HG02588 (cell line): ENCODE results near the gene DPH5.
"Not testable (repeated sequence)": the region's sequence is repeated elsewhere in the genome, so short reads cannot be mapped to it uniquely, and the experiment has no call there.

Source experiments
- ATAC-seq: cut with Tn5 transposase; IDR thresholded peaks from one replicate; pipeline ENCODE4 v1.9.1; 2021; ENCODE audit warnings: mild to moderate bottlenecking, moderate library complexity; ENCODE audit not compliant: unreplicated experiment

DPH5 gene

DNA sequence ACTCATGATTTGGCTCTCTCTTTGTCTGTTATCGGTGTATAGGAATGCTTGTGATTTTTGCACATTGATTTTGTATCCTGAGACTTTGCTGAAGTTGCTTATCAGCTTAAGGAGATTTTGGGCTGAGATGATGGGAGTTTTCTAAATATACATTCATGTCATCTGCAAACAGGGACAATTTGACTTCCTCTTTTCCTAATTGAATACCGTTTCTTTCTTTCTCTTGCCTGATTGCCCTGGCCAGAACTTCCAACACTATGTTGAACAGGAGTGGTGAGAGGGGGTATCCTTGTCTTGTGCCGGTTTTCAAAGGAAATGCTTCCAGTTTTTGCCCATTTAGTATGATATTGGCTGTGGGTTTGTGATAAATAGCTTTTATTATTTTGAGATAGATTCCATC is 79.5 kb downstream of the DPH5 start:
- not testable (repeated sequence) for ATAC-seq

DNA sequence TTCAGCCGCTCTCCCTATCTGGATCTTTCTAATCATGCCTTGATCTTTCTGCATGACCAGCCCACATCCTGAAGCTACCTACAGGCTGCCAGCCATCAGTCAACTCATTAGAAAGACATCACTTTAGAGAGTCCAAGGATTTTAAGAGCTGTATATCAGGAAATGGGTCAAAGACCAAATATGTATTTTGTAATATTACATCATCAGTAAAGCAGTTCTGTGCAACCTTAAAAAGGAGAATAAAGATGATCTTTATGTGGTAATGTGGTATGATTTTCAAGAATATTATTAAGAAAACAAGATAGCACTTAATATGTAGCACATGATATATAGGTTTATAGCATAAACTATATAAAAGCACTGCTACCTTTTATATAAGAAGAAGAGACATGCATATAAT is 82.1 kb downstream of the DPH5 start:
- ATAC-seq, result no peak

DNA sequence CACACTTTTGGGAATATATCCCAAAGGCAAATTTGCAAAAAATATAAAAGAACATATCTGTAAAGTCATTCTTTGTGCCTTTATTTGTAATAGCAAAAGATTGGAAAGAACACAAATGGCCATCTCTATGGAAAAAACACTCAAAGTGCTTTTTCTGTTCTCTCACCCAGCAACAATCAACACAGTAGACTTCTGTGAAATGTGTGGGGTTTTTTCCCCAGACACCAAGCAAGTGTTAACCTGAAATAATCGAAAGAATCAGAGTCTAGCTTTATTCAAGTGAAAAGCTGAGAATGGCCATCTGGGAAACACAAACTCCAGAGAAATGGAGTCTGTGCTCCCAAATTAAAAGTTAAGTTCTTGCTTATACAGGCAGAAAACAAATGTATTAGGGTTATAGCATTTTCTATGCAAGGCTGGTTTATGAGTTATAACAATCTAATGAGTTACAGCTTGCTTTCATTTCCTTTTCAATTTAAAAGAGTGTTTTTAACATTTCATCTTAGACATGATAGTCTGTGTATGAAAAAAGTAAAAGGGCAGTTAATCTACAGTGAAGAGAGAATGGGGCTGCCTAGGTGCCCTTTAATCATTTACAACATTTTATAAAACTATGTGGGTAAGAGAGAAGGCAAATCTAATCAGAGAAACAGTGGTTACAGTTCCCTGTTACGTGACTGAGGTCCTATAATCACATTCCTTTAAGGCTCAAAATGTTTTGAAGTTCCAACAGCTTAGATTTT is 83.1 kb downstream of the DPH5 start:
- ATAC-seq, result no peak

DNA sequence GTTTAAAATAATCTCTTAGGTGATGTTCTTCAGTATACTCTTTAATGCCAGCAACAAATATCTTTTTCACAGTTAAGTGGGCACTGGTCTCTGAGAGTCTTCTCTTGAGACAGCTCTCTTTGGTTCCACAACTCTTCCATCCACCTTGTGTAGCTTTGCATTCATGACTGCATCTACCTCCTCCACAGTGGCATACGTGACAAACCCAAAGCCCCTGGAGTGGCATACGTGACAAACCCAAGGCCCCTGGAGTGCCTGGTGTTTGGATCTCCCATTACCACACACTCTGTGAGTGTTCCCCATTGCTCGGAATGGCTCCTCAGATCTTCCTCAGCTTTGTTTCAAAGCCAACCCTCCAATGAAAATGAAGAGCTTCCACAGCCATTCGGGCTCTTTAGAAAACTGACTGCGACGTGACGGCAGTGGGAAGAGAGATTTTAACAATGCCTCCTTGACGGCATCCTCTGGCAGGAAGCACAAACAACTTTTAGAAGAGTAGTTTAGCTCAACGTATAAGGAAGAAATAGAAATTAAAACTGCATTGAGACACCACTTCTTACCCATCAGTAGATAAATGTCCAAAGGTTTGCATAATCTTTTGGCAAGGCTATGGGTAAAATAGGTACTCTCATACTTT is 83.9 kb downstream of the DPH5 start:
- ATAC-seq, result no peak

DNA sequence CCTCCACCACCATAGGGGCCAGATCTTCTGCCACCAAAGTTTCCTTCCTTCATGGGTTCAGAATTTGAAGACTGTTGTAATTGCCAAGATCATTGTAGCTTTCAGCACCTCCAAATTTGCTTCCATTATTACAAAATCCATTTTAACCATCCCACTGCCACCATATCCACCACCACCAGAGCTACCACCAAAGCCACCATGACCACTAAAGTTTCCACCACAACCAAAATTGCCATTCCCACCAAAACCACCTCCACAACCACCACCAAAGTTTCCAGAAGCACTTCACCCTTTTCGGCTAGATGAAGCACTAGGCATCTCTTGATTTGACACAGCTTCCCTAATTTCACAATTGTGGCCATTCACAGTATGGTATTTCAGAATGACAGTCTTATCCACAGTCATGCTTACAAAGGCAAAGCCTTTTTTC is 84.5 kb downstream of the DPH5 start:
- ATAC-seq, result no peak
